ENCODE measurements around the gene CUX1.

DNA sequence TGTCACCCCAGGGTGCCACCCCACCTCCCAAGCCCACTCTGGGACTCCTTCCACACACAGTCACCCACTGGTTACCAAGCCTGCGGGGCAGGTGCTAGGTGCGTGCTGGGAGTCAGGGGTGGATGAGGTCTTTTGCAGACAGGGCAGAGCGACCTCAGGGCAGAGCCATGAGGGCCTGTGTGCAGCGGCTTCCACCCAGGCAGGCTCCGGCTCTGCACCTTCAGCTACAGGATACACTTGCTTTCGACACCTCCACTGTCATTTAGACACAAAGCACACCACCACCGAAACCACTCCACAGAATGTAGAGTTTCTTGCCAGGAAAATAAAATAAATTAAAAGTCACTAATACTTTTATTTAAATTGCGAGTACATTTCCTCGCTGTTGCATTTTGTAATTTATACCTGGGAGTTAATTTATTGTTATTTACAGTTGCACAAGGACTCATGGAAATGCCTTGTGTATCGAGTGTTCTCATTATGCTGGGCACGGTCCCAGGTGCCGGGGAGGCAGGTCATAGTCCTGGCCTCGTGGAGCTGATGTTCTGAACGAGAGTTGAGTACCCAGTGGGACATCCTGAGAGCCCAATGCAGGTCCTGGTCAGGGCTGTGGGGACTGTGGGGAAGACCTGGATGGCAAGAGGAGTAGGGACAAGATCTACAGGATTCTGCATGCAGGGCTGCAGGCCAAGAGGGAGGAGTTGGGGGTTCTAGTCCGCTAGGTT lies 127.8 kb downstream of the CUX1 start:
- no peak for TF ChIP-seq SP1 (CRISPR knock-in tag; conservative IDR thresholded peaks at IDR 0.05)
- TF ChIP-seq PRDM15 (CRISPR knock-in tag; IDR thresholded peaks at IDR 0.05), result no peak
- TF ChIP-seq, protein P1, sequence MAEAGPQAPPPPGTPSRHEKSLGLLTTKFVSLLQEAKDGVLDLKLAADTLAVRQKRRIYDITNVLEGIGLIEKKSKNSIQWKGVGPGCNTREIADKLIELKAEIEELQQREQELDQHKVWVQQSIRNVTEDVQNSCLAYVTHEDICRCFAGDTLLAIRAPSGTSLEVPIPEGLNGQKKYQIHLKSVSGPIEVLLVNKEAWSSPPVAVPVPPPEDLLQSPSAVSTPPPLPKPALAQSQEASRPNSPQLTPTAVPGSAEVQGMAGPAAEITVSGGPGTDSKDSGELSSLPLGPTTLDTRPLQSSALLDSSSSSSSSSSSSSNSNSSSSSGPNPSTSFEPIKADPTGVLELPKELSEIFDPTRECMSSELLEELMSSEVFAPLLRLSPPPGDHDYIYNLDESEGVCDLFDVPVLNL (CRISPR knock-in tag; IDR thresholded peaks at IDR 0.05; ENCODE audit: borderline replicate concordance, low read depth), result no peak
- TF ChIP-seq, protein P2, sequence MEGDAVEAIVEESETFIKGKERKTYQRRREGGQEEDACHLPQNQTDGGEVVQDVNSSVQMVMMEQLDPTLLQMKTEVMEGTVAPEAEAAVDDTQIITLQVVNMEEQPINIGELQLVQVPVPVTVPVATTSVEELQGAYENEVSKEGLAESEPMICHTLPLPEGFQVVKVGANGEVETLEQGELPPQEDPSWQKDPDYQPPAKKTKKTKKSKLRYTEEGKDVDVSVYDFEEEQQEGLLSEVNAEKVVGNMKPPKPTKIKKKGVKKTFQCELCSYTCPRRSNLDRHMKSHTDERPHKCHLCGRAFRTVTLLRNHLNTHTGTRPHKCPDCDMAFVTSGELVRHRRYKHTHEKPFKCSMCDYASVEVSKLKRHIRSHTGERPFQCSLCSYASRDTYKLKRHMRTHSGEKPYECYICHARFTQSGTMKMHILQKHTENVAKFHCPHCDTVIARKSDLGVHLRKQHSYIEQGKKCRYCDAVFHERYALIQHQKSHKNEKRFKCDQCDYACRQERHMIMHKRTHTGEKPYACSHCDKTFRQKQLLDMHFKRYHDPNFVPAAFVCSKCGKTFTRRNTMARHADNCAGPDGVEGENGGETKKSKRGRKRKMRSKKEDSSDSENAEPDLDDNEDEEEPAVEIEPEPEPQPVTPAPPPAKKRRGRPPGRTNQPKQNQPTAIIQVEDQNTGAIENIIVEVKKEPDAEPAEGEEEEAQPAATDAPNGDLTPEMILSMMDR (IDR thresholded peaks at IDR 0.05), result no peak
- TF ChIP-seq ZNF532 (CRISPR knock-in tag; IDR thresholded peaks at IDR 0.05; ENCODE audit: borderline replicate concordance), result no peak
